DMS153 treated with DMSO at 0.1 percent for 48 hours (cell line): Measurements from ENCODE around the gene FLNB.

Experiments
- DNase-seq: peaks from one replicate; lab custom pipeline; 2025; ENCODE audit not compliant: unreplicated experiment; lab: John Stamatoyannopoulos, UW

Gene FLNB

DNA sequence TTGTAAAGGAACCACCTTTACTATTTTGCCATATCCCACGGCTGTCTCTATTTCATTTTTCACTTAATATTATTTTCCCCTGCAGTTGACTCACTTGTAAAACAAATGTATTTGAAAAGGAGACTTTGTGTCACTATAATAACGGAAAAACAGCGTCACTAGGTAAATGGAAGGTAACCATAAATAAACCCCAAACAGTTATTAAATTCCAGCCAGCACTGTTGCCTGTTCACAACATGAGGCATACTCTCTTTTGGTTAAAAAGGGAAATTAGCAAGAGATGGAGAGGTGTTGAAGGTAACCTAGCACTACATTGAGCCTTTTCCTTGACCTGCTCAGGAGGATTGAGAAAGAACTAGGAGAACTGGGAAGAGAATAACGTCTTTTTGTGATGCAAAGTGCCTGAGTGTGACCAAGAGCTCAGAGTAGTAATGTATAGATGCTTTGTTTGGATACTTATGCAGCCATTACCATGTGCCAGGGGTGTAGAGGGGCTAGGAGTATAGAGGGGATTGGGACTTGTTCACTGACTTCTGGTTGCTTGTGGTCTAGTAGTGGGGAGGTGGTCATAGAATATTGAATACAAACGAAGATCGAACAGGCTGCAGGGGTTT lies 19.6 kb downstream of the FLNB start:
- DNase-seq: no peak

DNA sequence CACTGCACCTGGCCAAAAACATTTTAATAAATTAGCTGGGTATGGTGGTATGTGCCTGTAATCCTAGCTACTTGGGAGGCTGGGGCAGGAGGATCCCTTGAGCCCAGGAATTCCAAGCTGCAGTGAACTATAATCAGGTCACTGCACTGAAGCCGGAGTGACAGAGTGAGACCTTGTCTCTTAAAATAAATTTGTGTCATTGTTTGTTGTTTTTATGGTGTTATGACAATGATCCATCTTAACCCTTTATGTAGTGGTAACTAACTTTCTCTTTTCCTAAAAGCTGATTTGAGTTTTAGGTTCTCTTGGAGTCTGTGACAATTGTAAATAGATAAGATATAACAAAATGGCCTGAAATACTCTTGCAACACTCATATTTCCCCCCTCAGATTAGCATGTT lies 20.7 kb downstream of the FLNB start:
- DNase-seq: no peak

DNA sequence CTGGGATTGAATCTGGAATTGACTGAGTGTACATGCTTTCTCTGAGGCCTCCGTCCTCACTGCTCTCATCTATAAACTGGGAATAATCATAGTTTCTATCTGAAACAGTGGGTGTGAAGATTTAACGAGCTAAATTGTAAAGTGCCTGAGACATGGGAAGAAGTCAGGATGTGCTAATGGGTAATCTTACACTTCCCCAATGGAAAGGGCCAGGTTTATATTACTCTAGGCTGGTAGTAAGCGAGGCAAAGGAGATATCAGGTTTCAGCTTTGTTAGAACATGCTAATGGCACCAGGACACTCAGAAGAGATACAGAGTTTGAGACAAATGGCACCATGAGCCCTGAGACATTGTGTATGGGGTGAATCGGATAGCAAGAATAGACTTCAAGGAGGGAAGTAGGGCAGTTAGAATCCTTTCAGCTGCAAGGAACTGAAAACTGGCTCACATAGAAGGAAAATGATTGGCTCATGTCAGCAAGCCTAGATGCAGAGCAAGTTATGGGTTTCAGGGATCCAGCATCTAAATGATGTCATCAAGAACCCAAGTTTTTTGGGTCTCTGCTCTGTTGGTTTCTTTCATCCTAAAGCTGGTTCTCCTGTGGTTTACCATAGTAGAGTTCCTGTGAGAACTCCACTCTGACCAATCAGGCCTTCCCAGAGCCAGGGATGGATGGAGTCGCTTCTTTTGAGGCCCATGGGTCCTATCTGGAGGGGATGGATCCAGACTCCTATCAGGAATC lies 21.8 kb downstream of the FLNB start:
- DNase-seq: no peak

DNA sequence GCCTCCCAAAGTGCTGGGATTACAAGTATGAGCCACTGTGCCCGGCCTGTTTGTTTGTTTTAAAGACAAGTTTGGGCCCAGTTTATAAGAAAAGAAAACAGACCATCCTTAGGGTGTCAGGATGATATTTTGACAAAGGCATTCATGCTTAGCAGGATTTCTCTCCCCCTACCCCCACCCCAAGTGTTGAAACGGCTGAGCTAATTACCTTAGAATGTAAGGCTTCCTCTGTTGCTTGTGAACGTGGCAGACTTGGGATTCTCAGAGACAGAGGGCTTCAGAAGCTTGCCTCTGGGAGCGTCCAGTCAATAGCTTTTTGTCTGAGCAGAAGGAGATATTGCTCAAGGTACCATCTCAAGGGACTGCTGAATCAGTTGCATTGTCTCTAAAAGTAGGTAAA lies 24.0 kb downstream of the FLNB start:
- DNase-seq: no peak

DNA sequence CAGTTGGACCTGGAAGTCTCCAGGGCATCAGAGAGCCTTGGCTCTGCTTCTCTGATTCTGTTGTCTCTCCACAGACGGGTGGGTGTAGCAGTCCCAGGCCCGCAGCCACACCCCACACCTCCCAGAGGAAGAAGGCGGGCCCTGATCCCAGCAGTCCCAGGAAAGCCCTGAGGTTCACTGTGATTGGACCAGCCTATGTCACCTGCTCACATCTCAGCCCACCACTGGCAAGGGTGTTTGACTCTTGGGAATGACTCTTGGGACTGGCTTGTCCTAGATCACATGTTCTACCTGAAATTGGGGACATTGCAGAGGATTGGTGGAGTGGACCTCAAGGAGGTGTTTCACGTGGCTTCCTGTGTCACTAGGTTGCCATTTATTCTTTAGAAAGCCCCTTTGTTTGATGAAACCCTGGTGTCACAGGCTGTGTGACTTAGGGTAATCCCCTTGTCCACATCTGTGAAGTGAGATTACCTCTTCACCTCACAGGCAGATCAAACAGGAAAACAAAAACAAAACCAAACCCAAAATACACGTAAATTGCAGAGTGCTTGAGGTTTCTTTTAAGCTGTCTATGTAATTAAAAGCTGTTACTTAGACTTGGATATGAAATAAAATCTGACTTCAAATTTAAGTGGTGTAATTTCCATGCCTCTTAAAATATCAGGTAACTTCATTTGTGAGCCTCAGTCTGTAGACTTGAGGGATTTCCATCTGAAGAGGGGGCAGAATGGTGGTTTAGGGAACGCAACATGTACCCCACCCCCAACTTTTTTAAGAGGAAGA lies 26.7 kb downstream of the FLNB start:
- DNase-seq: no peak

DNA sequence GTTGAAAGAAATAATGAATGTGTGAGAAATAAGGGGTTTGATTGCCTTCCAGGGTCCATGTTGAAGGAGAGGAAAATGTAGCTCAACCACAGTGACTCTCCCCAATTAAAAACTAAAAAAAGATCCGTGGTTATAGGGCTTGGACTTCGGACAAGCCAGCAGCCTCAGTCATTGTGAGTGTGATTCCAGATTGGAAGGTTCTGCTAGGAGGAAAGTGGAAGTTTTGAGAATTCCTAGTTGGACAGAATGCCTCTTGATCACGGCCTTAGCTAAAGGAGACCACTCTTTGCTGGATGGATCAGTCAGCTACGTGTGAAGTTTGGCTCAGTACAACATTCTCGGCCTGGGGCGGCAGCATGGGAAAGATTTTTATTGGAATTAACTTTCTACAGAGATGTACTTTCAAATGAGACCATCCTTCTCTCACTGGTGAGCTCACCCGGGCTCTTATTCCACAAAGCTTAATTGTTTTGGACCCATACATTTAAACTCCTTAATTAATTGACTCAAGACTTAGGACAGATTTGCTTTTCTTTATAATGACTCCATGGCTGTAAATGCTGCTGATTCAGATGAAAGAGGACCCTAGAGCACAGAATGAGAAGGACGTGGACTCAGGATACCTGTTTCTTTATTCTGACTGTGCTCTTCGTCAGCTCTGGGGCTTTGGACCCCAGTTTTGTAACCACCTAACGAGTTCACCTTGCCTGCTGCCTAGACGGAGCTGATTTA lies 27.5 kb downstream of the FLNB start:
- no peak for DNase-seq

DNA sequence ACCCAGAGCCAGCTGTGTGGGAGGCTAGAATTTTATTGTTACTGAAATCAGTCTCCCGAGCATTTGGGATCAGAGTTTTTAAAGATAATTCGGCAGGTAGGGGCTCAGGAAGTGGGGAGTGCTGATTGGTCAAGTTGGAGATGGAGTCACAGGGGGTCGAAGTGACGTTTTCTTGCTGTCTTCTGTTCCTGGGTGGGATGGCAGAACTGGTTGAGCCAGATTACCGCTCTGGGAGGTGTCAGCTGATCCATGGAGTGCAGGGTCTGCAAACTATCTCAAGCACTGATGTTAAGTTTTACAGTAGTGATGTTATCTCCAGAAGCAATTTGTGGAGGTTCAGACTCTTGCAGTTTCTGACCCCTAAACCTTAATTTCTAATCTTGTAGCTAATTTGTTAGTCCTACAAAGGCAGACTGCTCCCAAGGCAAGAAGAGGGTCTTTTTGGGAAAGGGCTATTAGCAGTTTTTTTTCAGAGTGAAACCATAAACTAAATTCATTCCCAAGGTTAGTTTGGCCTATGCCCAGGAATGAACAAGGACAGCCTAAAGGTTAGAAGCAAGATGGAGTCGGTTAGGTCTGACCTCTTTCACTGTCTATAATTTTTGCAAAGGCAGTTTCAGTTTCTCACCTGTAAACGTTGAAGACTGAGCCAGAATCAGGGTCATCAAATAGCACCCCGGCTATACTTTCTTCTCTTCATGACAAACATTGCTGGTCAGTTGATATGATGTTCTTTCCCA lies 28.2 kb downstream of the FLNB start:
- DNase-seq: no peak

DNA sequence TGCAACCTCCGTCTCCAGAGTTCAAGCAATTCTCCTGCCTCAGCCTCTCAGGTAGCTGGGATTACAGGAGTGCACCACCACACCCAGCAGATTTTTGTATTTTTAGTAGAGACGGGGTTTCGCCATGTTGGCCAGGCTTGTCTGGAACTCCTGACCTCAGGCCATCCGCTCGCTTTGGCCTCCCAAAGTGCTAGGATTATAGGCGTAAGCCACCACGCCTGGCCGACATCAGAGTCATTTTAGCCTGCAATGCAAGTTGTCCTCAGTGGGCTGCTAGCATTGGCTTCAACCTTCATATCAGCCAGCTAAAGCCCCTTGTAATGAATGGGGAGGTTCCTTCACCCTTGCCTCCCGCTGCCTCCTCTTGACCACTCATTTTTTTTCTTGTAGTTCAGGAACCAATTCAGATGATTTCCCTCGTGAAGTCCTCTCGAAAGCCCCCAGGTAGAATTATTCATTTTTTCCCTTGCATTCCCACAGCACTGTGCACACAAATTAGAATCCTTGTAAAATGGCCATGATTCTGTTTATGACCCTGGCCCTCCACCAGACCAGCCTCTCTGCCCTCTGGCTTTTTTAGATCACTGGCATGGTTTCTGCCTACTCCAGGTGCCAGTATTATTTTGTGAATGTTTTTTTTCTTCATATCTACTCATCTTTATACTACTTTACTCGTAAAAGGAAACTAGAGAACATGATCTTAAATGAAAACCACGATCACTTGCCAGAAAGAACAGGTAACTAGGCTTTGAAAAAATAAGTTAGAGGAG lies 29.1 kb downstream of the FLNB start:
- DNase-seq: no peak

DNA sequence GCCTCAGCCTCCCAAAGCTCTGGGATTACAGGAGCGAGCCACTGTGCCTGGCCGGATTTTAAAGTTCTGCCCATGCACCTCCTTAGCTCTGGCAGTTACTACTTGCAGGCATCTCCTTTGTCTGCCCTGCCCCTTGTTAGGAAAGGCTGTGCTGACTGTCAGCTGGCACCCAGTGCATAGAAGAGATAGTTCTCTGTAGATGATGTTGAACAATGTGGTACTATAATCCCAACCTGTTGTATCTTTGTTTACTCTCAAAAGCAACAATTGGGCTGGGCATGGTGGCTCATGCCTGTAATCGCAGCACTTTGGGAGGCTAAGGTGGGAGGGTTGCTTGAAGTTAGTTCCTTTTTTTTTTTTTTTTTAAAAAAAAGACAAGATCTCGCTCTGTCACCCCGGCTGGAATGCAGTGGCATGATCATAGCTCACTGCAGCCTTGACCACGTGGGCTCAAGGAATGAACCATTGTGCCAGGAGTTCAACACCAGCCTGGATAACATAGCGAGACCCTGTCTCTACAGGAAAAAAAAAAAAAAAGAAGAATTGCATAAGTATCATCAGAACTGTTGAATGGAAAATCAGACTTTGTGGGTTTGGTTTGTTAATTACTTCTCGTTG lies 30.6 kb downstream of the FLNB start:
- no peak for DNase-seq

DNA sequence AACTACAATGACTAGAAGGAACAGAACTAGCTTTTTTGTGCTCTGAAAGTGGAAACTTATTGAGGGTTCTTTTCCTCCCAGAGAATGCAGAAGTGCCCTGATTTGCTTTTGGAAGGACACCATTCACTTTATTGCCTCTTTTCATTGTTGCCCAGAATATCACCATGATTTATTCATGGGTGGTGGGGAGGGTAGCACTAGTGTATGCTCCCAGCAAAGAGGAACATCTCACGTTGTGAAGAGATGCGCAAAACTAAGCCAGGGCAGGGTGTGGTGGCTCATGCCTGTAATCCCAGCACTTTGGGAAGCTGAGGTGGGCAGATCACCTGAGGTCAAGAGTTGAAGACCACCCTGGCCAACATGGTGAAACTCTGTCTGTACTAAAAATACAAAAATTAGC lies 31.4 kb downstream of the FLNB start:
- no peak for DNase-seq

DNA sequence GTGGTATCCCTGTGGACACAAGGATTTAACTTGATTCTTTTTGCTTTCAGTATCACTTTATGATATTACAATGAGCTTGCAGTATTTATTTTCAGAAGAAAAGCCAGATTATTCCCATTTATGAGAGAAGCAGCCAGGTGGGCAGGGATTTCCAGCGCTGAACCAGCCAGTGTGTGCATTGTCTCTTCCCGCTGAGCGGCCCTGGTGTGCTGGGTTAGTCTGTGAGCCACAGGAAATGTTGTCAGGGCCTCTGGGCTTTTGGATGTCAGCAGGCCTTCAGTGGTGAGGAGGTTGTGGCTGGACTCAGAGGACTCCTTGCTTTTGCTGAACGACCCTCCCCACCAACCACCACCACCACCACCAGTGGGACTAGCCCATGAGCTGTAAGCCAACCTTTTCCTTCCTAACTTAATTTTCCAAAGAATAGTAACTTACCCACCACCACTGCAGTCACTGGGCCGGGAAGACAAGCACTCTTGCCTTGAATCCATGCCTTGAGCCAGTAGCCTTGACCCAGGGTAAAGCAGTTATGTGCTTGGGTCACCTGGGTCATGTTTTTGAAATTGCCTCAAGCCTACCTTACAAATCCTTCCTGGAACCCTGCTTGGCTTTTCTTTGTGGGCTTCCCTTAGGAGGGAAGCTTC lies 33.1 kb downstream of the FLNB start:
- DNase-seq: no peak

DNA sequence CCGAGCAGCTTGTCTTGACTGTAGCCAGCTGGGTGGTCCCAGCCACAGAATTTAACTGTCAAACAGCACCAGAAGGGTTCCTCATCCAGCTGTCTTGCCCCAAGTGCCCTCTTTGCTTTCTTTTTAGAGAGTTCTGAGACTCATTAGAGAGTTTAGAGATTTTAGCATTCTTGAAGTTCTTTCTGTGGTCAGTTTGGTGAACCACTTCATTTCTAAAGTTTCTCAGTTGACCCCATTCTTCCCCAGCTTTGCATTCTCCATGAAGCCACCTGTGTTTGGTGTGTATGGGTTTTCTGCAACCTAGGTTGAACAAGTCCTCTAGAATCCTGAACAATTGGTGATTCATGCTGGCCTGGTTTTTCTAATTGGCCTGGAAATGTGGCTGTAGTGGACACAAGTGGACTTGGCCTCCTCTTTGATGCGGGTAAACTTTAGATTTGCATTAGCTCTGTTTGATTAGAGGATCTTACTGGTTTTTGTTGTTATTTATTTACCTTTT lies 33.7 kb downstream of the FLNB start:
- DNase-seq: no peak

DNA sequence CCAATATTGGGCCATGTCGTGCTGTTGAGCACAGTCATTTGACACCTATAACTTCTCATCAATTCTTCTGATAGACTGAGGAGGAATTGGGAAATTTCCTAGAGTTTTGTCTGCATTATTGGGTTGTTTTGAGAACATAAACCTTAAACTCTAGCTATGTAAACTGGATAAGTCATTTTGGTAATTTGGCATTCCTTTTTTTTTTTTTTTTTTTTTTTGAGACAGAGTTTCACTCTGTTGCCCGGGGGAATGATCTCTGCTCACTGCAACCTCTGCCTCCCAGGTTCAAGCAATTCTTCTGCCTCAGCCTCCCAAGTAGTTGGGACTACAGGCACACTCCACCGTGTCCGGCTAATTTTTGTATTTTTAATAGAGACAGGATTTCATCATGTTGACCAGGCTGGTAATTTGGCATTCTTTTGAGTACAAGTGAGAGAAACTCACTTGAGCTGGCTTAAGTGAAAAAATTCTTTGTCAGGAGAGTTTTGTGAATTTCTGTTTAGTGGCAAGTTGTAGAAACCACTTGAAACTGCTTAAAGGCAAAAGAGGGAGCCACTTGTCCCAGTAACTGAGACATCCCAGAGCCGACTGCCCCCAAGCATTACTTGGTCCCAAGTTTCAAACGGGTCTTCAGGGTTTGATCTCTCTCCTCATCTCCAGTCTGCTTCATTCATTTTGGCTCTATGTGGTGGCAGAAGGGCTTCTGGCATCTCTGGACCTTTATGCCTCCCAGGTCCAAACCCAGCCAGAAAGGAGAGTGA lies 34.9 kb downstream of the FLNB start:
- no peak for DNase-seq

DNA sequence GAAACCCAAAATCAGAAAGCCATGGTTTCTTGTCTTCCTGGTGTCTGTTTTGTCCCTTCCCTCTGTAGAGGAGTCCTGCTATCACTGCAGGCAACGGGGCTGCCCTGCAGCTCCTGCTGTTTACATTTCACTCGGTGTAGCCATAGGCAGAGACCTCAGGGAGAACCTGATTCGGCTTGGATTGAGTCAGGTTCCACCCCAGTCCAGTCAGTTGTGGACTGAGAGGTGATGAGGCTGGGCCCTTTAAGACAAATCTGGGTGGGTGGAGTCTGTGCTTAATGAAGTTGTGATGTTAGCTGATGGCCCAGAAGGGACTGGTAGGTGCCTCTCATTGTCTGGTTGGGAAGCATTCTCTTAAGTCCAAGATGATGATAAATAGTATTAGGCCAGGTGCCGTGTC lies 35.7 kb downstream of the FLNB start:
- DNase-seq: no peak

DNA sequence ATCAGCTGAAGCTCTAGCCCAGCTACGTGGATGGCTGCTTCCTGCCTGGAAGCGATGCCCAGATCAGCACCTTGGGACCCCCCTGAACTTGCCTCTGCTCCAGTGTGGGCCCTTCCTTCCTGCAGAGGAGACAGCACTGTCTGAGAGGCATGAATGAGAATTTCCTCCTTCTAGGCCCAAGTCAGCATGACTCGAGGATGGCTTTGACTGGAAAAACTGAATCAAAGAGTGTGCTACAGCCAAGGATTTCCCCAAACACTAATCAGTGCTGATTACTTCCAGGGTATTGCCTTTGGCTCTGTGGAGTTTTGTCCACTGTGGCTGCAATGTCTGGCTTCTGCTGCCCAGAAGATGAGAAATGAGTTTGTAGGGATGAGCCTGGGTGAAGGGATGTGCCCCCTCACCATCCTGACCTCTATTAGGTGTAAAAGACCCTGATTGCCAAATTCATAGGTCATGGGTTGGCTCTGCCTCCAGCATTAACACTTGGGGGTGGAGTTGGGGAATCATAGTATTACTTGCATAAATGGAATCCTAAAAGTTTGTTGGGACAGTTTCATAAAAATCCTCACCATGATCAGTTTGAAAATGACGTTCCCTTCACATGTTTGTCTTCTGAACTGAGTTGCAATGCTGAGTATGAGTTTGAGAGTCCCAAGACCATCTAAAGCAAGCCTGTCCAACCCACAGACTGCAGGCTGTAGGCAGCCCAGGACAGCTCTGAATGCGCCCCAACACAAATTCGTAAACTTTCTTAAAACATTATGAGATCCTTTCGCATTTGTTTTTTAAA lies 36.7 kb downstream of the FLNB start:
- no peak for DNase-seq

DNA sequence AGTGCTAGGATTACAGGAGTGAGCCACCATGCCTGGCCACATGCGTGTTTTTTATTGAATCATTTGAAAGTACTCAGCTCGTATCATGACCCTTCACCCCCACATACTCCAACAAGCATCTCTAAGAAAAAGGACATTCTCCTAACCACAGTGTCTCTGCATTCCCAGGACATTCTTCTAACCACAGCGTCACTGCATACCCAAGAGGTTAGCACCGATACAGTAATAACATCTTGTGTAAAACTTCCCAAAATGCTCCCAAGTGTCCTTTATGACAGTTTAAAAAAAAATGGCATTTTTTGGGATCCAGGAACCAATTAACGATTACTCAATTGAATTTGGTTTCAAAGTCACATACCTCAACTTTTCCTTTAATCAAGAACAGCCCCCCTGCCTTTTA lies 39.6 kb downstream of the FLNB start:
- no peak for DNase-seq

DNA sequence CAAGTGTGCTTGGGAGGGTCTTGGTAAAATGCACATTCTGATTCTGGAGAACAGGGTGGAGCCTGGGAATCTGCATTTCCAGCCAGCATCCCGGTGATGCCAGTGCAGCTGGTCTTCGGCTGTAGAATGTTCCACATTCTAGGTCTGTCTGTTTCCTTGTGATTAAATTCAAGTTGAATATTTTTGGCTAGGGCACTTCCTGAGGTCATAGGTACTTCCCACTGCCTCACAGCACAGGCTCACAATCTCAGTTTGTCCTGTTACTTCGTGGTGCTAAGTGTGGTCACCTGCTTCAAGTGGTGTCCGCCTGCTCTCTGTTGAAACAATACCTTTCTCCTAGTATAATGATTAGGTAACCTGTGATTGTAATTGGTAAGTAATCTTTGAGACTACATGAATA lies 40.1 kb downstream of the FLNB start:
- DNase-seq: no peak
